Measurements from ENCODE around the gene CNTFR.
A peak's percentile ranks its signal among the peaks of the same experiment; 100 is the strongest.
"Not testable (repeated sequence)": the region's sequence is repeated elsewhere in the genome, so short reads cannot be mapped to it uniquely, and the experiment has no call there.

CNTFR gene

DNA sequence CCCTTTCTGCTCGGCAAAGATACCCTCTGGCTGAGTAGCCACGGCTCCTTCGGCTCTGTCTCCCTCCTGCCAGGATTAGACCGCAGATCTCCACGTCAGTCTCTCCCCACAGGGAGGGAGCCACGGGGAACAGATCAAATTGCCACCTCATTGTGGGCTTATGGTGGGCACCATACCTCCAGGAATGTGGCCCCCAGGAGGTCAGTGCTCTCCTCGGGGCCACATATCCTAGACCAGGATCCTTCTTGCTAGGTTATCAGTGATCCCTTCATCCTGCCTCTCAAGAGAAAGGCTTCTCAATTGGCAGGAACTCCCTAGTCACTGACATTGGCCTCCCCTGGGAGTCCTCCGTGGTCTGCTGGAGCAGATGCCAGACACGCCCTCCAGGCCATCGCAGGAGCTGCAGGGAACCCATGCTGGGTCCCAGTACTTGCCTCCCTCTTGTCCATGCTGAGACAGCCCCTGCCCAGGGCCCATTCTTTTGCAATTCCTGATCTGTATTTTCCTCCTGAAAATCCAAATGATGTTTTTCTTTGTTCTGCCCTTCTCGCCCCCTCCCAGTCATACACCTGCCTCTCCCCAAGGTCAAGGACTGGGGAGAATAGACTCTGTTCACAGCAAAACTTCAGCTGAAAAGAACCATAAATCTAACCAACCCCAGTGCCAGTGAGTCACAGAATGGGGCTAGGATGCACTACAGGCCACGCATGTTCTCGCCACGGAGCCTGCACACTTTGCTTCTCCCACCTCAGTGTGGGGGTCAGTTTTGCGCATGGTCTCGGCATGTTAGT lies 35.1 kb downstream of the CNTFR start:
- DNase-seq (ENCODE audit: low read depth): no peak

DNA sequence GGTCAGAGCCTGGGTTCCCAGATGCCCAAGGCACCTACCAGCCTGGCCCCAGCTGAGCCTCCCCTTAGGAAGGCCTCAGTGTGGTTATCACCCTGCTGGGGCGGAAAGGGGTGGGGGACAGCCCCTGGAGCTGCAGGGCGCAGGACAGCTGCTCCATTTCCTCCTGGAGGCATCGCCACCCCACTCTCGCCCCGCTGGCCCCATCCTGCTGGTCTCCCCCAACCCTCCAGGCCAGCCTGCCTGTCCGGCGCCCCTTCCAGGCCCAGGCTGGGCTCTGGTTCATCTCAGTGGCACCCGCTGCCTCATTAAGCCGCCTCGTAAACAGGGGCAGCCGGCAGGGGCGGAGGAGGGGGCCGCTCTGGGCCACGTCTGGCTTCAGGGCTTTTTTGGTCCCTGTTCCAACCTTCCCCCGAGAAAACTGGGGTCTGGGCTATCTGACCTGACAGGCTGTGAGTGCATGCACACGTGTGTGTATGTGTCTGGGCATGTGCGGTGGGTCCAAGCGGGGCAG lies 36.0 kb downstream of the CNTFR start:
- DNase-seq (ENCODE audit: low read depth): no peak

DNA sequence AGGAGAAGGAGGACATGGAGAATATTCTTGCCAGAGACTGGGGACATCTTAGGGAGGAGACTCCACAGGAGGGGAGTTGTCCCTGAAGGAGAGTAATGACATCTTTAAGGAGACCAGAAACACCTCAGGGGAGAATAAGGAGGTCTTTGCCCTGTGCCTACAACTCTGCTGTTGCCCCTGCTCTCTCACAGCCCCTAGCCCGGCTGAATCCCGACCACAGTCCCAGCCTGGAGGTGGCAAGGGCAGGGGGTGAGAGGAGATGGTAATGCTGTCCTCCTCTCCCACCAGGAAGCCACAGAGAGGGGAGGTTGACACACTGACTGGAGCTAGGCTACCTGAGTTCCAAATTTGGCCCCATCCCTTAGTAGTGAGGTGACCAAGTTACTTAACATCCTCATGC lies 36.5 kb downstream of the CNTFR start:
- no peak for DNase-seq (ENCODE audit: low read depth)

DNA sequence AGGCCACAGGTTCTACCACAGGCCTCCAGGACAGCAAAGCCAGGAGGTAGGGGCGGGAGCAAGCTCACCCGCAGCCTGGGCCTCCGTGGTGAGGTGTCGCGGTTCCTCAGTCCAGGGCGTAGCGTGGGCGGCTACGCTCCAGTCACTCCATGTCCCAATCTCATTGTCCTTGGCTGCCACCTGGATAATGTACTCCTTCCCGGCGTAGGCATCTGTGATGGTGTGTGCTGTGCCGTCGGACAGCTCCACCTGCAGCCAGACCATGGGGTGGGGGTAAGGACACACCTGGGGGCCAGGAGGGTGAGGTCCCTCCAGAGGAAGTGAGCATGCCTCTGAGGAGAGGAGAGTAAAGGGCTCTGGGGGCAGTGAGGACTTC lies 36.9 kb downstream of the CNTFR start:
- no peak for DNase-seq (ENCODE audit: low read depth)

DNA sequence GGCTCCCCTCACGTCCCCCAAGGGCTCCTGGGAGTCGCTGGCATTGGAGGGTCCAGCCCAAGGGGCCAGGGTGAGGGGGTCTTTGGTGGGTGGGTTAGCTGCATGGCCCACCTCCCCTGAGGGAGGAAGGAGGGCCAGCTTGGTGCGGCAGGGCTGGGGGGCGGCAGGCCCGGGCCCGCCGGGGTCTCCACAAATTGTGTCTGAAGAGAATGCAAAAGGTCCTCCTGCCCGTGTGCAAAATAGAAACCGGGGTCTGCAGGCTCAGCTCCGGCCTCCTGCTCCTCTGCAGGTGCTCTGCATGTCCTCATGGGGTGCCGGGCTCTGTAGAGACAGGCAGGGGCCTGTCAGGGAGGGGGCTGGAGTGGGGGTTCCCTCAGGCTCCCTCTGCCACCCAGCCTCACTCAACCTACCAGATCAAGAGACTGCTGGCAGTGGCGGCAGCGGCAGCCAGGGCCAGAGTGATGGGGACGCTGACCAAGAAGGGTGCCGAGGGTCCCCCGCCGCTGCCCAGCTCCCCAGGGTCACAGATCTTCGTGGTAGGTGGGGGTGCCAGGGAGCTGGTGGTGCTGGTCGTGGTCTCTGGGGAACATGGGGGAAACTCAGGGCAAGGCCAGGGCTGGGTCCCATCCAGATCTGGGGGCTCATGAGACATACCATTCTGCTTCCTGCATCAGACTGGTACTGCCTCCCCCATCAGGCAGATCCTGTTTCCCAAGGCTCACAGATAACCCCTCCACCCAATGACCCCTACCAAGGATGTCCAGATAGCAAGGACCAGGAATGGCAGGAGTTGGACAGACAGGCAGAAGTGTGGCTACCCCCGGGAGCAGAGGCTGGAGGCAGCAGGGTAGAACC lies 37.5 kb downstream of the CNTFR start:
- DNase-seq (ENCODE audit: low read depth): no peak

DNA sequence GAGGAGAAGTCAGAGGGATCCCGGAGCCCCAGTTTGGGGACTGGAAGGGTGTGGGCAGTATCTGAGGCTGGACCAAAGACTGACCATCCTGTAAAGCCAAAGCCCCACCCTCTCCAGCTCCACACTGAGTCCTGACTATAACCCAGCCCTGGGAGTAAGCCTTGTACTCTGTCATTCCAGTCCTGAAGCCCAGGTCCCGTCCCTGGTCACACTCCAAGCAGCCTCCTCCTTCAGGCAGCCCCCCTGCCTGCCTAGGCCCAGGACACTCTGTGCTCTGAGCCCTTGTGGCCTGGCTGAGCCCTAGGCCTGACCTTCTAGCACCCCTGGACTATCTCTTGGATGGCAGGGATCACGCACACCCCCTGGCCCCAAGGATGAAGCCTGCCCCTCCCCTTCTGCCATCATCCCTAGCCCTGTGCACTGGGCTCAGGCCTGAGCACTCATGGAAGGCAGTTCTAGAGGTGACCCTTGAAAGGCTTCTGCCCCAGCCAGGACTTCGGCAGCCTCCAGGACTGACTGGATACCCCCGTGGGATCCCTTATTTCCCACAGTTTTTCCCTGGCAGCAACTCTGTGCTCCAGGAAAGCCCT lies 38.7 kb downstream of the CNTFR start:
- no peak for DNase-seq (ENCODE audit: low read depth)

DNA sequence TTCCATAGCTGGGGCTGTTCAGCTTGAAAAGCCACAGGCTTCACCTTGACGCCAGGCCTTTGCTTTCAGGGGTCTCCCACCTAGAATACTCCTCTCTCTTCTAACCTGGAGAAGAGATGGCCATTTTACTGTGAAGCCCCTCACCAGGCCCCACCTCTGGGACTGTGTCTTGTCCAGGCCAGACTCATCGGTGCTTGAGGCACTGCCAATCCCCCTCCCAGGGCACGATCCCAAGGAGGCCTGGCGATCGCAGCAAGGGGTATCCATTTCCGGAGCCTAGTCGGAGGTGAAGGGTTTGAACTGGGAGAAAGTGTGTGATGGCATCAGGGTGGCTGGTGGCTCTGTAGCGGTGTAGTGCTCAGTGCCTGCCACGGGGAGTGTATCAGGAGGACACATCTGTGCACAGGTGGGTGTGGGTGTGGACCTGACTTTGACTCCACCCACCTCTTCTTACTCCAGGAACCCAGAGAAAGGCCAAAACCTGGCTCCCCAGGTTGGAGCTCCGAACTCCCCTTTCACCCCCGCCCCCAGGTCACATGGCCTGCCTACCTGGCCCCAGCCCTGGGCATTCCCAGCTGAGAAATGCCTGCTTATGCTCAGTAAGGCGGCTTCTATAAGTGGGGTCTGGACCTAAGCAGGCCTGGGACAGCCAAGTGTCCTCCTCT lies 39.4 kb downstream of the CNTFR start:
- DNase-seq (ENCODE audit: low read depth): no peak

DNA sequence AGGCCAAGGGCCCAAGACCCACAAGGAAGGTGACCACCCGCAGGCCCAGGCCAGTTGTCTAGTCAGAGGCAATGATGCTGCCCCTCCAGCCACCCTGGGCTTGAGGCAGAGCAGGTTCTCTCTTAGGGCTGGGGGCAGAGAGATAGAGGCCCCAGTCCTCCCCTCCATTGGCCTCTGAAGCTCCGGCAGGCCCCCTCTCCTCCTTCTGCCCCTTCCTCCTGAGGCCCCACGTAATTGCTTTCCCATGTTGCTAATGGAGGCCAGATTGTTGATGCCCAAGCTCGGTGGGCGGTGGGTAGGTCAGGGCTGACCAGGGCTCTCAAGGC lies 40.2 kb downstream of the CNTFR start:
- DNase-seq (ENCODE audit: low read depth): no peak

DNA sequence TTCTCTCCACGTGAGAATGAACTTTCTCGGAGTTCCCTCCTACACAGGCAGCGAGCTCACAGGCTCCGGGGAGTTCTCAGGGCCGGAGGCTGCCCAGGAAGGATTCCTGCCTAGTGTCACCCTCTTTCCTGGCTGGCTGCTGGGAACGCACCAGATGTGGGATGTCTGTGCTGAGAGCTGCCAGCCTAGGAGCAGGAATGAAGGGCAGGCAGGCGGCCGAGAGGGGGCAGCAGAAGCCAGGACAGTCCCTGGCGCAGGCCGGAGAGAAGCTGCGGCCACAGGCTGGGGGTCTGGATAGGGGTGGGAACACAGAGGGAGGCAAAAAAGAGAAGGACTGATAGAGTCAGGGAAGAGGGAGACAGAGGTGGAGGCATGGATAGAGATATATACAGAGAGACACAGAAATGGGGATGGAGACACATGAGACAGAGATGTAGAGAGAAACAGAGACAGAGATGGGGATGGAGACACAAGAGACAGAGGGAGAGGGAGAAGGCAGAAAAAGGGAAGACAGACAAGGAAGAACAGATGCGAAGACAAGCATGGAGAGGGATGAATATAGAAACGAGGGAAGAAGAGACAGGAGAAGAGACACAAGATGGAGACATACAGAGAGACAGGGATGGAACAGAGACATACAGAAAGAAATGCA lies 41.4 kb downstream of the CNTFR start:
- DNase-seq (ENCODE audit: low read depth): peak; percentile 10

DNA sequence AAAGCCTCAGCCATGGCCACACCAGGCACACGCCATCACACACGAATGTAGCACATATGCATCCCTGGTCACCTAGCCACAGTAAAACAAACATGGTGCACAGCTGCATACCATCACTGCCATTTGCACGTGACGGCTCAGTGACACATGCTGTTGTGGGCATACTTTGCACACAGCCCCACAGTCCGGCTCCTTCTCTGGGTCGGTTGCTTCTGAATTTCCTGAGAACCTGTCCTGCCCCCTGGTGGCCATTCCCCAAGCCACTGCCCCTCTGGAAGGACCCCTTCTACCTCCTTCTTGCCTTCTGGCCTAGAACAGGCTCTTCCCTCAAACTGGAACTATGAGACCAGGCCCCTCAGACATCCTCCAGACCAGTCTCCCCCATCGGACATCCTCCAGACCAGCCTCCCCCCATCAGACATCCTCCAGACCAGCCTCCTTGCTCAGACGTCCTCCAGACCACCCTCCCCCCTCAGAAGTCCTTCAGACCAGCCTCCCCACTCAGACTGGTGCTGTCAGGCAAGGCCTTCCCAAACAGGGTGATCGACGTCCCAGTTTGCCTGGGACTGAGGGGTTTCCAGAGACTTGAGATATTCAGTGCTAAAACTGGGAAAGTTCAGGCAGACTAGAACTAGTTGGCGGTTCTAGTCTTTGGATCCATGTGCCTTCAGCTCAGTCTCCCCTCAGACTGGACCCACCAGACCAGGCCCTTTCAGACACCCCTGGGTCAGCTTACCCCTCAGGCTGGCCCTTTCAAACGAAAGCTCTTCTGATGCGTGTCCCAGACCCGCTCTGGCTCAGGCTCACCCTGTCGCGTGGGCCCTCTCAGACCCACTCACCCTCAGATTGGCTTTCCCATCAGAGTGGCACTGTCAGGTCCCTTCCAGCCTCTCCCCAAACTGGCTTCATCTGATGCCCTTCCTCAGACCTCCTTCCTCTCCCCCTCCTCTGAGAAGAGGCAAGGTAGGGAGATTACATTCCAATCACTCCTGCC lies 42.4 kb downstream of the CNTFR start:
- peak; percentile 36 for DNase-seq (ENCODE audit: low read depth)

DNA sequence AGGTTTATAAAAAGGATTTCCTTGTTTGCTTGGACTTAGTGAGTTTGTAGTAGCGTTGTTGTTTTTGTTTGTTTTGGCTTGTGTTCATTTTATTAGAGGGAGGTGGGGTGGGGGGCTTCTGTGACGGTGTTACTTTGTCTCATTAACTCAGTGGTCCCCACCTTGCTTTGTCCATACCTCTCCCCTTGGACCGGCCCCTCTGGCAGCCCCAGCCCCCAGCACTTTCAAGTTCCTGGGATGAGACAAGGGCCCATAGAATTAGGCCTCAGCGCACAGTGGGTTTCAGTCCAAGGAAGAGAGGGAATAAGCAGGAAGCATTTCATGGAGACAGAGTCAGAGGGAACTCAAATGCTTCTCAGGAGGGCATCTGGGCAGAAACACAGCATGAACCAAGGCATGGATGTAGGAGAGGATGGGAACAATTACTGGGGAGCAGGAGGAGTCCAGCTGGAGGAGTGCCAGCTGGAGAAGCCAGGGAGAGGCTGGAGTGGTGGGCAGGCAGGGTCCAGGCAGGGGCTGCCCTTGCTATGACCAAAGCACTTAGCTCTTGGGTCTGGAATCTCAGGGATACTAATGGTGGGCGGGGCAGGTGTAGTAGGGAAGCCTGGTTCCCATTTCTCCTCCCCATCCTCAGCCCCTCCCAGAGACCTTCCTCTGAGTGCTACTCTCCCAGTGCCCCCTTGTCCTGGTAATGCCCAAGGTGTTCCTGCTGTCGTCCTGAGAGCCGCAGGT lies 43.3 kb downstream of the CNTFR start:
- no peak for DNase-seq (ENCODE audit: low read depth)

DNA sequence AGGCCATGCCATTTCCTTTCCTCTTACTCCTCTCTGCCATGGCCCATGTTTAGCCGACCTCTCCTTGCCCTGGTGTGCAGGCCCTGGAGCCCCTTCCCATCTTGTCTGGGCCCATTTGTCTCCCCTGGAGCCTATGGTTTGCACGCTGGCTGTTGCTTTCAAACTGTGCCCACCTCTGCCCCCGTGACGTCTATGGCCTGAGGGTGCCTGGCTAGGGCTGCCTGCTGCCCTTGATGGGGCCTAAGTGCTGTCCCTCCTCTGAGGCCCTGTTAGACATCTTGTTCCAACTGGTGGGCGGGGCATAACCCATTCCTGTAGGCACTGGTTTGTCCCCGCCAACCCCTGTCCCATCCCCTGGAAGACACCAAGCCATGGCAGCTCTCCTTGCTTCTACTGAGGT lies 44.0 kb downstream of the CNTFR start:
- DNase-seq (ENCODE audit: low read depth): no peak

DNA sequence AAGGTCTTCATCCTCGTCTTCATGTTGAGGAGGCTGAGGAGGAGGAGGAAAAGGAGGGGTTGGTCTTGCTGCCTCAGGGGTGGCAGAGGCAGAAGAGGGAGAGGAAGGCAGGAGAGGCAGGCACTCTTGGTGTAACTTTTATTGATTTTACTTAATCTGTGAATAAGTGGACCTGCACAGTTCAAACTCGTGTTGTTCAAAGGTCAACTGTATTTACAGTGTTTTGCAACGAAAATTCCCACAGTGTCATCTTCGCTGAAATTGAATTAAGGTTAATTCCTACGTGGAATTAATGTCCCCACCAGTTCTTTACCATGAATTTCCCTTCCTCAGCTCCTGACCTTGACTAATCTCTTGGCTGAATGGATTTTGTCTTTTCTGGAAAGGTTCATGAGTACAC lies 45.5 kb downstream of the CNTFR start:
- no peak for DNase-seq (ENCODE audit: low read depth)

DNA sequence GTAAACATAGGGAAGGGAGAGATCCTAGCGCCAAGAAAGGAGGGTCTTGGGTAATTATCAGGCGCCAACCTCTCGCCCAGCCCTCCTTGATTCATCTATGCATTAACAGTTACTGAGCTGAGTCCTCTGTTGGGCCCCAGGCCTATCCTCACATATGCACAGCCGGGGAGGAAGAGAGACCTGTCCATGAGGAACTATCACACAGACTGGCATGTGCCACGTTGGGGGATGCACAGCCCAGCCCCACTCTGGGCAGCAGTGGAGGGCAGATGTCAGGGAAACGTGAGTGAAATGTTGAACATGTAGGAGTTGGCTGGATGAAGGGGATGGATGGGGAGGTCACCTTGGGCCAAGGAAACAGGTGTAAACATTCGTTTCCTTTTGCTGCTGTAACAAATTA lies 48.0 kb downstream of the CNTFR start:
- no peak for DNase-seq (ENCODE audit: low read depth)

DNA sequence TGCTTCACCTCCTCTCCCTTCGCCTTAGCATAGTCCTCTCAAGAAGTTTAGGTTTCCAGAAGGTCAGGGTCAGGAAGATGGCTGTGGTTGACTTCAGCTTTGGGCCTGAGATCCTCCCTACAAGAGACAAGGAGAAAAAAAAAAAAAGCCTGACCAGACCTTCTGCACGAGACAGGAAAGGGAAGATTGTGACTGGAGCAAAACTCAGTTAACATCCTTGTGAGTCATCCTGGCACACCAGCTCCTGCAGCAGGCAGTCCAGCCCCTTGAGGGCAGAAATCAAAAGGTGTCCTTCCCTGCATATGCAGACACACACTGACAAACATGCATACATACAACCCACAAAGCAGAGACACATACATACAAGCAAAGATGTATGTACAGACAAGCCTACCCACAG lies 48.7 kb downstream of the CNTFR start:
- no peak for DNase-seq (ENCODE audit: low read depth)

DNA sequence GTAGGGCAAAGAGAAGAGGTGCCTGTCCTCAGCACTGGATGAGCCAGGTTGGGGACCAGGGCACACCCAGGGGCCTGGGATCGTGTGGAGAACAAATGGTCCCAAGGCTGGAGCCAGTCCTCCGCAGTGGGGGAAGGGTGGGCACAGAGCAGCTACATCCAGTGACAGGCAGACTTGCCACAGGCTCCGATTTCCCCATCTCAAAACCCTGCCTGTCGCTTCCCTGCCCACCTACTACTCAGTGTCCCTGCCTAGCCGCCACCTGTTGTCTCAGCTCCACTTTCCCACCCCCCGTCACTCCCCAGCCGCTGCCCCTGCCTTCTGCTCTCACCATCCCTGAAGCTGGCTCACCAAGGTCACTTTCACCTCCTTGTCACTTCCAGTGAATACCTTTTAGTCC lies 52.8 kb downstream of the CNTFR start:
- no peak for DNase-seq (ENCODE audit: low read depth)

DNA sequence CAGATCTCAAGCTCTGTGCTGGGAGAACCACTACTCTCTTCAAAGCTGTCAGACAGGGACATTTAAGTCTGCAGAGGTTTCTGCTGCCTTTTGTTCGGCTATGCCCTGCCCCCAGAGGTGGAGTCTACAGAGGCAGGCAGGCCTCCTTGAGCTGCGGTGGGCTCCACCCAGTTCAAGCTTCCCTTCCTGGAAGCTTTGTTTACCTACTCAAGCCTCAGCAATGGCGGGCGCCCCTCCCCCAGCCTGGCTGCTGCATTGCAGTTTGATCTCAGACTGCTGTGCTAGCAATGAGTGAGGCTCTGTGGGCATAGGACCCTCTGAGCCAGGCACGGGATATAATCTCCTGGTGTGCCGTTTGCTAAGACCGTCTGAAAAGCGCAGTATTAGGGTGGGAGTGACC lies 57.5 kb downstream of the CNTFR start:
- not testable (repeated sequence) for DNase-seq (ENCODE audit: low read depth)

DNA sequence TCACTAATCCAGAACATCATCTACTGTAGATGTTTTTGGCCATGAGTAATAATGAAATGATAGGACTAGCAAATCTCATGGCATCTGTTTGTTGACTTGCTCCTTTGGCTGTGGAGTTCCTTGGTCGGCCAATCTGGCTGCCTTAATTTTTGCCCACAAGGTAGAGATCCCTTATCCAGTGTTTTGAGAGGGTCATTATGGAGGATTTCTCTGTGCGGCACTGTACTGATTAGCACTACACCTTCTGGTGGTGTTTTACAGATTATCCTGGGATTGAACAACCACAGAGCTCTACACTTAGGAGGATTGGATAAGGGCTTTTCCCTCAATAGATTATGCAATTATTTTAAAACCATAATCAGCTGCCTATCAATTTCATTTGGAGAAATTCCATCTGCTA lies 63.5 kb downstream of the CNTFR start:
- DNase-seq (ENCODE audit: low read depth): no peak

DNA sequence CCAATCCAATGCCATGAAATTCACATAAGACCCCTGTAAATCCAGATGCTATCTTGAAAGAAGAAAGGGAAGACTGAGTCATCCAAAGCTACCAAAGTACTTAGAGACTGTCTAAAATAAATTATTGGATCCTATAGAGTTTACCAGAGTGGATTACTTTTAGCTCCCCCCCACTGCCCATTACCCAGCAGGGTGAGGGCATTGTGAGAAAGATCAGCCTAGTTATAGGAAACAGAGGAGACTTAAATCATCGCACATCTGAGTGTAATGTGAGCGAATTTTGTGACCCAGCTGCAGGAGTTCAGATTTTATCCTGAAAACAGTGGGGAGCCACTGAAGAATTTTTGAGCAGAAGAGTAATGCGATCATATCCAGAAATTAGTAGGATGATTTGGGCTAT lies 65.2 kb downstream of the CNTFR start:
- no peak for DNase-seq (ENCODE audit: low read depth)

All from activated T-cell treated with anti-CD3 and anti-CD28 coated beads for 24 hours (primary cell).